GM19324 (cell line): ENCODE measurements around the gene AQP10.
A peak's percentile ranks its signal among the peaks of the same experiment; 100 is the strongest.
"Not testable (repeated sequence)": the region's sequence is repeated elsewhere in the genome, so short reads cannot be mapped to it uniquely, and the experiment has no call there.

Source experiments
- ATAC-seq: cut with Tn5 transposase; IDR thresholded peaks from one replicate; pipeline ENCODE4 v1.9.1; 2021; ENCODE audit warnings: mild to moderate bottlenecking, moderate library complexity; ENCODE audit not compliant: unreplicated experiment, low FRiP score

Gene AQP10

GRCh38 chr1:154320882-154321608 lies at the start of gene AQP10:
TSS of gene AQP10 (plus strand) at chr1:154321093. CDS start at chr1:154321156, 63 bp downstream.
- no peak for ATAC-seq

GRCh38 chr1:154272217-154272998 lies 48.5 kb upstream of the AQP10 start, which contains the start of gene HAX1:
TSS of gene HAX1 (plus strand) at chr1:154272629. CDS start at chr1:154272724, 95 bp downstream.
- ATAC-seq: peak; percentile 88

GRCh38 chr1:154272999-154273563 lies 47.8 kb upstream of the AQP10 start:
- ATAC-seq: no peak

GRCh38 chr1:154276797-154277196 lies 44.1 kb upstream of the AQP10 start:
- ATAC-seq: no peak

- ATAC-seq: not testable (repeated sequence)
Measured at GRCh38 chr1:154287591-154287990, 33.3 kb upstream of the AQP10 start.

GRCh38 chr1:154288661-154289060 lies 32.2 kb upstream of the AQP10 start:
- no peak for ATAC-seq

- ATAC-seq: no peak
Measured at GRCh38 chr1:154290921-154291320, 30.0 kb upstream of the AQP10 start.

GRCh38 chr1:154295408-154296235 lies 25.3 kb upstream of the AQP10 start:
- no peak for ATAC-seq

GRCh38 chr1:154301582-154301981 lies 19.3 kb upstream of the AQP10 start:
- ATAC-seq: no peak

- ATAC-seq: no peak
Measured at GRCh38 chr1:154304664-154305337, 16.1 kb upstream of the AQP10 start.

GRCh38 chr1:154306151-154306550 lies 14.7 kb upstream of the AQP10 start:
- ATAC-seq: no peak

GRCh38 chr1:154307670-154308270 lies 13.1 kb upstream of the AQP10 start:
- ATAC-seq: not testable (repeated sequence)

GRCh38 chr1:154309136-154309535 lies 11.8 kb upstream of the AQP10 start:
- ATAC-seq: not testable (repeated sequence)

- not testable (repeated sequence) for ATAC-seq
Measured at GRCh38 chr1:154312229-154313065, 8.4 kb upstream of the AQP10 start.

GRCh38 chr1:154313066-154313356 lies 7.9 kb upstream of the AQP10 start:
- ATAC-seq: no peak

GRCh38 chr1:154314226-154314625 lies 6.7 kb upstream of the AQP10 start:
- ATAC-seq: not testable (repeated sequence)

- no peak for ATAC-seq
Measured at GRCh38 chr1:154316704-154317103, 4.2 kb upstream of the AQP10 start.

- no peak for ATAC-seq
Measured at GRCh38 chr1:154318386-154318785, 2.5 kb upstream of the AQP10 start.

- not testable (repeated sequence) for ATAC-seq
Measured at GRCh38 chr1:154321609-154321934, 679 bp downstream of the AQP10 start.
